HL-60/S4 treated with retinoic acid at 250 ng/mL for 4 days and 3 days (cell line): ENCODE results near the gene DCBLD1.

Experiments used
- in situ Hi-C: fragments of 300-500 bp; cut with MboI; formaldehyde crosslinking; loops from 2 replicates; pipeline ENCODE4 v1.7.0; 2022; ENCODE audit warnings: low sequenced_read_pairs

The DCBLD1 gene

GRCh38 chr6:117555262-117555849 is 72.9 kb downstream of the DCBLD1 start:
- in situ Hi-C loops = no loop called here

- in situ Hi-C loops = no loop called here
Observed at GRCh38 chr6:117555882-117556498, 73.5 kb downstream of the DCBLD1 start.

- in situ Hi-C loops = no loop called here
Observed at GRCh38 chr6:117557951-117558350, 75.5 kb downstream of the DCBLD1 start.

GRCh38 chr6:117558818-117559217 is 76.3 kb downstream of the DCBLD1 start:
- in situ Hi-C loops = no loop called here

GRCh38 chr6:117559299-117559698 is 76.8 kb downstream of the DCBLD1 start:
- in situ Hi-C loops = no loop called here

GRCh38 chr6:117561128-117561527 is 78.7 kb downstream of the DCBLD1 start:
- in situ Hi-C loops = no loop called here

- in situ Hi-C loops = no loop called here
Observed at GRCh38 chr6:117564681-117565080, 82.2 kb downstream of the DCBLD1 start.

- in situ Hi-C loops = no loop called here
Observed at GRCh38 chr6:117568247-117568646, 85.8 kb downstream of the DCBLD1 start.

GRCh38 chr6:117568831-117569410 is 86.4 kb downstream of the DCBLD1 start:
- in situ Hi-C loops = no loop called here

- in situ Hi-C loops = no loop called here
Observed at GRCh38 chr6:117573006-117573680, 90.7 kb downstream of the DCBLD1 start.

GRCh38 chr6:117574198-117574597 is 91.7 kb downstream of the DCBLD1 start:
- in situ Hi-C loops = no loop called here

- in situ Hi-C loops = no loop called here
Observed at GRCh38 chr6:117585647-117586046, 103.2 kb downstream of the DCBLD1 start.

GRCh38 chr6:117590447-117590846 is 108.0 kb downstream of the DCBLD1 start:
- in situ Hi-C loops = no loop called here

GRCh38 chr6:117591405-117591804 is 108.9 kb downstream of the DCBLD1 start:
- in situ Hi-C loops = no loop called here

- in situ Hi-C loops = no loop called here
Observed at GRCh38 chr6:117592983-117593759, 110.7 kb downstream of the DCBLD1 start.

GRCh38 chr6:117595099-117595923 is 112.8 kb downstream of the DCBLD1 start:
- in situ Hi-C loops = no loop called here

GRCh38 chr6:117597755-117598154 is 115.3 kb downstream of the DCBLD1 start:
- in situ Hi-C loops = no loop called here
